Measurements from ENCODE around the gene CCR7.
A peak's percentile ranks its signal among the peaks of the same experiment; 100 is the strongest.

CCR7 gene

DNA sequence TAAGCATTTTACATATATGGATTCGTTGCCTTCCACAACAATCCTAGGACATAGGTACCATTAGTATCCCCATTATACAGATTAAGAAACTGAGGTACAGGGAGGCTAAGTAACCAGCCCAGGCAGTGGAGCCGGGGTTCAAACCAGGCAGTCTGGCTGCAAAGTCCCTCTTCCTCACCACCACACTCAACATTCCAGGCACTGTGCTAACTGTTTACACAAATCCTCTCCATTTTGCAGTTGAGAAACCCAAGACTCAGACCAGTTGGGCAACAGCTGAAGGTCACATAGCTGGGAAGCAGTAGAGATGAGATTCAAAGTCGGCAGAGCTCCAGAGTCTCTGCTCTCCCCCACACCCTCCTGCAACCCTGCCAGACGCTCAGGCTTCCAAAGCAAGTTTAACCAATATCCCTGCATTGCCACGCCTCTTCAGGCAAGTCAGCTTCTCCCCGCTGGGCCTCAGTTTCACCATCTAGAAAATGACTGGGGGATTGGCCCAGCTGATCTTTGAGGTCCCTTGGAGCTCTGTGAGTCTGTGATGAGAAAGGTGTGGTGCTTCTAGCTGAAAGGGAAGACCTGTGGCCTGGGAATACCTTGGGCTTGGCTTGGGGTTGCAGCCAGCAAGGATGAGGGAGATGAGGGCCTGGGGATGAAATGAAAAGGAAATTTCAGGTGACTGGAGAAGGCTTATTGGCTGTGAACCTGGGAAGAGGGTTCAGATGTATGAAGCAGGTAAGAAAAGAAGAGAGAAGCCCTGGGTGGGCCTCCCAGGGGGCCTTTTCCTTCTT, 14.0 kb downstream of the CCR7 start:
- no peaks in the 10 kb centered on the region for H3K9me3 Mint-ChIP-seq
- H3K27ac Mint-ChIP-seq: peak overlapping the region; percentile 46
- H3K36me3 Mint-ChIP-seq (ENCODE audit: low read depth): no peaks in the 10 kb centered on the region
- DNase-seq: no peak
- peaks cover 16% of the 10 kb centered on the region for H3K27me3 Mint-ChIP-seq (ENCODE audit: low read depth, poor library complexity)
- H3K4me1 Mint-ChIP-seq: peaks cover 78% of the 10 kb centered on the region
- no peak overlapping the region for H3K4me3 Mint-ChIP-seq
- TF ChIP-seq, protein P1, sequence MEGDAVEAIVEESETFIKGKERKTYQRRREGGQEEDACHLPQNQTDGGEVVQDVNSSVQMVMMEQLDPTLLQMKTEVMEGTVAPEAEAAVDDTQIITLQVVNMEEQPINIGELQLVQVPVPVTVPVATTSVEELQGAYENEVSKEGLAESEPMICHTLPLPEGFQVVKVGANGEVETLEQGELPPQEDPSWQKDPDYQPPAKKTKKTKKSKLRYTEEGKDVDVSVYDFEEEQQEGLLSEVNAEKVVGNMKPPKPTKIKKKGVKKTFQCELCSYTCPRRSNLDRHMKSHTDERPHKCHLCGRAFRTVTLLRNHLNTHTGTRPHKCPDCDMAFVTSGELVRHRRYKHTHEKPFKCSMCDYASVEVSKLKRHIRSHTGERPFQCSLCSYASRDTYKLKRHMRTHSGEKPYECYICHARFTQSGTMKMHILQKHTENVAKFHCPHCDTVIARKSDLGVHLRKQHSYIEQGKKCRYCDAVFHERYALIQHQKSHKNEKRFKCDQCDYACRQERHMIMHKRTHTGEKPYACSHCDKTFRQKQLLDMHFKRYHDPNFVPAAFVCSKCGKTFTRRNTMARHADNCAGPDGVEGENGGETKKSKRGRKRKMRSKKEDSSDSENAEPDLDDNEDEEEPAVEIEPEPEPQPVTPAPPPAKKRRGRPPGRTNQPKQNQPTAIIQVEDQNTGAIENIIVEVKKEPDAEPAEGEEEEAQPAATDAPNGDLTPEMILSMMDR (IDR thresholded peaks at IDR 0.05): no peak

DNA sequence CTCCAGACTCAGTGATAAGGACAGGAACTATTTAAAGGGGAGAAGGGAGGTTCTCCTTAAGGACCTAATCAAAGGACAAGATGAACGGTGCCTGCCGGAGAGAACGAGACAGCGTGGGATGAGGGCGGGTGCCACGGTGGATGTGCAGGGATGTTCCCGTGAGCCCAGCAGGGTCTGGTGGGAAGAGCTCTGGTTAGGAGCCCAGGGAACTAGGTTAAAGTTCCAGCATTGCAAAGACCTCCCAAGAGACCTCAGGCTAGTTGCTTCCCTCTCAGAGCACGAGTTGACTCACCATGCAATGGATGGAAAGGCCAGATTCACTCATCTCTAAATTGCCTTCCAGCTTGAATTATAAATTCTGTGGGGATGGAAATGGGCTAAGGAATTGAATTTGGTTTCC, 14.7 kb downstream of the CCR7 start:
- no peak overlapping the region for H3K4me3 Mint-ChIP-seq
- no peaks in the 10 kb centered on the region for H3K36me3 Mint-ChIP-seq (ENCODE audit: low read depth)
- TF ChIP-seq, protein P1 (IDR thresholded peaks at IDR 0.05): no peak

DNA sequence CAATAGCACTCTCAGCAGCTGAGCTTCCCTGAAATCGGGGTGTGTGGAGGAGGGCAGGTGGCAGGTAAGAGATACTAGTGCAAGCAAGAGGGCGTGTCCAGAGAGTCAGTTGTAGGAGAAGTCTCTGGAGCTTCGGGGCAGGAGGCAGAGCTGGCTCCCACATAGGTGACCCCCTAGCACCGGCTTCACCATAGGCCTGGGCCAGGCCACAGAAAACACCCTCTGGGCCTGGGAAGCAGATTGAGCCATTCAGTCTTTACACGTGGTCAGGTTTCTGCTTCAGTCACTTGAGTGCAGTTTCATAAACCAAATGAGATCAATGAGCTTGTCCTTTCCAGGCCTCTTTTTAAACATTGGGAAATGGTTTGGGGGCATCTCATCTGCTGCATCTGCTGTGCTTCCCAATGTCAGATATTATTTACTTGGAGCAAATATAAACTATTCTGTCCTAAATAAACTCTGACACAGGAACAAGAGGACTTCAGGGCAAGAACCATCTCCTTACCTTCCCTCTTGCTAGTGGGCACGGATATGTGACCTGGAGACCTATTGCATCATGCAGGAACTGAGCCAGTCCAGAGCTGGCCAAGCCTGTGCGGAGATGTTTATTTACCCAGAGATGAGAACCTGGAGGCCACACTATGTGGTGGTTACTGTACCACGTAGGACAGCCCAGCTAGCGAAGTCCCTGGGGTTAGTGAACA, 16.1 kb downstream of the CCR7 start:
- no peak for DNase-seq
- H3K36me3 Mint-ChIP-seq (ENCODE audit: low read depth): no peaks in the 10 kb centered on the region
- peaks cover 81% of the 10 kb centered on the region for H3K4me1 Mint-ChIP-seq
- H3K9me3 Mint-ChIP-seq: no peaks in the 10 kb centered on the region
- no peak overlapping the region for H3K4me3 Mint-ChIP-seq
- TF ChIP-seq, protein P1 (IDR thresholded peaks at IDR 0.05): no peak
- H3K27me3 Mint-ChIP-seq (ENCODE audit: low read depth, poor library complexity): peaks cover 22% of the 10 kb centered on the region
- peak overlapping the region; percentile 37 for H3K27ac Mint-ChIP-seq

More for the DNA sequence above, 14.7 kb downstream of the CCR7 start:
- DNase-seq: no peak
- Mint-ChIP-seq H3K27me3 (ENCODE audit: low read depth, poor library complexity) (peaks cover 20% of the 10 kb centered on the region), H3K27ac (no peak overlapping the region), H3K4me1 (peaks cover 79% of the 10 kb centered on the region), H3K9me3 (no peaks in the 10 kb centered on the region)

DNA sequence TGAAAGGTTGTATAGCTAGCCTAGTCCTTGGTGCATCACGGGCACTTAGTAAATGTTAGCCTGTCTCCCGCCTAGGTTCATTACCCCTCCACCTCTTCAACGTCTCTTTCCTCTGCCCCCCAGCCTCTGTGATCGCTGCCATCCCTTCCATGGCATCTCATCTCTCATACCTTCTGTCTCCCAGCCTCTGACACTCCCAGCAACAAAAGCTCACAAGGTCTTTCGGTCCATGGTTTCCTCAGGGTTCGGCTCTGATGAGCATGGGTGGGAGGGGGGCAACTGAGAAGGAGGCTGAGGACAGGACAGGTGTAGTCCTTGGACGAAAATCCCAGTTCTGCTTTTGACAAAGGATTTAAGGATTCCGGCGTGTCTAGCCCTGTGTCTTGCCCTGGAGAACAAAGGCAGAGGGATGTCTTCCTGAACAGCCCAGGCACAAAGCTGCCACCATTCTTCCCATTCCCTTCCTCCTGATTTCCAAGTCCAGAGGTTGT, 16.7 kb downstream of the CCR7 start:
- H3K9me3 Mint-ChIP-seq: no peaks in the 10 kb centered on the region
- H3K4me3 Mint-ChIP-seq: no peak overlapping the region
- TF ChIP-seq, protein P1 (IDR thresholded peaks at IDR 0.05): no peak
- DNase-seq: no peak
- H3K27me3 Mint-ChIP-seq (ENCODE audit: low read depth, poor library complexity): peaks cover 22% of the 10 kb centered on the region
- H3K27ac Mint-ChIP-seq: no peak overlapping the region
- H3K36me3 Mint-ChIP-seq (ENCODE audit: low read depth): no peaks in the 10 kb centered on the region
- peaks cover 81% of the 10 kb centered on the region for H3K4me1 Mint-ChIP-seq

DNA sequence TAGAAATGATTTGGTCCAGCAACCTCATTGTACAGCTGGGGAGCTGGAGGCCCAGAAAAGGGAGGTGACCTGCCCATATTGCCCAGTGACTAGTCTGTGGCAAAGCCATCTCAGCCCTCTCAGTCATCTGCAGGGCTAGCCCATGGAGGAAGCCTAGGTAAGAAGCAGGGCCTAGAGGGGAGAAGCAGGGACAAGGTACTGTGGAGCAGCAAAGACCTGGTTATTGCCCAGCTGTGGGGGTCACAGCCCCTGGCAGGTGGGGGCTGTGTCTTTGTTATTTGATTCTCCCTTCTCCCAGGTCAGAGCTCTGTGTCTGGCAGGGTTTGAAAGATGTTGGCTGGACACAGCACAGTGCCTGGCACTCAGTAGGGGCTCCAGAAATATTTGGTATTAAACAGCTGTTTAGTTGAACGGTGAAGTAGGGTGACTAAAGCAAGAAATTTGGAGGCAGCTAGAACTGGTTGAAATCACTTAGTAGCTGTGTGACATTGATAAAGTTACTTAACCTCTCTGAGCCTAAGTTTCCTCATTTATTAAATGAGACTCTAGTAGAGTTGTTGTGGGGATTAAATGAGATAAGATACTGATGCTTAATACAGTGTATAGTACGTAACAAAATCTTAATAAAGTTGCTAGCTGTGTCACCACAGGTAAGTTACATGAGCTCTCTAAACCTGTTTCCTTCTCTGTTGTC, 17.3 kb downstream of the CCR7 start:
- DNase-seq: no peak
- H3K9me3 Mint-ChIP-seq: no peaks in the 10 kb centered on the region
- H3K27ac Mint-ChIP-seq: no peak overlapping the region
- peaks cover 82% of the 10 kb centered on the region for H3K4me1 Mint-ChIP-seq
- peaks cover 21% of the 10 kb centered on the region for H3K27me3 Mint-ChIP-seq (ENCODE audit: low read depth, poor library complexity)
- no peaks in the 10 kb centered on the region for H3K36me3 Mint-ChIP-seq (ENCODE audit: low read depth)
- H3K4me3 Mint-ChIP-seq: no peak overlapping the region
- TF ChIP-seq, protein P1 (IDR thresholded peaks at IDR 0.05): no peak
